Astrocyte of the hippocampus (primary cell): ENCODE data around the gene FCAMR.

Source experiments
- DNase-seq: peaks from one replicate; pipeline ENCODE4 v3.0.0; 2011; ENCODE audit warnings: low read depth, low spot score

FCAMR gene

DNA sequence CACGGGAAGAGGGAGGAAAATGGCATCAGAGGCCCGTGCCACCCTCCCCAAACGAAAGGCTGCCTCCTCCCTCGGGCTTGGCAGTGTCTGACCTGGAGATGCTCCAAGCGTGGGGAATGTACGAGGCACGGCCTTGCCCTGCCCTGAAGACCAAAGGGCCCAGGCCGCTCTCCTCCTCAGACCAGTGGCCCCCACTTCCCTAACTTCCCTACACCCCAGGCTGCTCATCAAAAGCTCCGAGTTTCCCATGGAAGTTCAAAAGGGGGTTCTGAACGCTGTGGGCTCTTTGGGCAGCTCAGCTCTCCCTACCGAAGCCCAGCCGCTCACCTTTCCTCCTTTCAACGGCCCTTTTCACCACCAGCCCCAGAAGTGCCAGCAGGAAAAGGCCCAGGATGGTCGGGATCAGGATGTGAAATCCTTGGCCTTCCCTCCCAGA lies 60.4 kb downstream of the FCAMR start:
- DNase-seq = no peak

DNA sequence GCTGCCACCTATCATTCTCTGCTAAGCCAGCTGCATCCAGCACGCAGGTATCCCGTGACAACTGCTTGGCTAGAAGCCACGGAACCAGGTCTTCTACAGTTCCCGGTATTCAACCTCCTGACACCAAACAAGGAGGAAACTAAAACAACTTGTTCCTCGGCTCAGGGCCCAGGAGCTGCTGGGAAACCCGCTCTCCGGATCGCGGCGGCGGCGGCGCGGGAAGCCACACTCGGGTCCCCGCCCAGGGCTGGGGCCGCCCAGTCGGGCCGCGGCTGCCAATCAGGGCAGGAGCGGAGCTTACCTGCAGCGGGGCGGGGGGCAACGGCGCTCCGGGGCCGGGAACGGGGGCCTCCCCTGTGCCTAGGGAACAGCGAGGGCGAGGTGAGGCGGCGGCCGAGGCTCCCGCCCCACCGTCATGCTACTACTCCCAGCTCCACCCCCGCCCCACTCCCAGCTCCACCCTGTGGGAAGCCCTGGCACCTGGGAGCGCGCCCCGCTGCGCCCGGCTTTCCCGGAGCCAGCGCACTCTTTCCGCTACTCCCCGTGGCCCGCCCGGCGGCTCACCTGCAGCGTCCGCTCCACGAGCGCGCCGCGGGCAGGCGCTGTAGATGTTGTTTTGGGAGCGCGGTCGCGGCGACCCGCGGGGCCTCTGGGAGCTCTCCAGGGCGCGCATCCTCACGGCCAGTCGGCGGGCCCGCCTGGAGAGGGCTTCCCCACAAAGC lies 60.9 kb downstream of the FCAMR start:
- DNase-seq = peak; percentile 44

DNA sequence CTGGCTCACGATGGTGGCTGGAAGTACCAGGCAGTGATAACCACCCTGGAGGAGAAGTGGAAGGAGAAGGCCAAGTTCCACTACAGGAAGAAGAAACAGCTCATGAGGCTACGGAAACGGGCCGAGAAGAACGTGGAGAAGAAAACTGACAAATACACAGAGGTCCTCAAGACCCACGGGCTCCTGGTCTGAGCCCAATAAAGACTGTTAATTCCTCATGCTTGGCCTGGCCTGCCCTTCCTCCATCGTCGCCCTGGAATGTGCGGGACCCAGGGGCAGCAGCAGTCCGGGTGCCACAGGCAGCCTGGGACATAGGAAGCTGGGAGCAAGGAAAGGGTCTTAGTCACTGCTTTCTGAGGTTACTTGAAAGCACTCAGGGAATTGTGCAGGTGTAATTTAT lies 62.2 kb downstream of the FCAMR start:
- no peak for DNase-seq
